ENCODE results near the gene SLC8A3. TPM values are rescaled to one million over a fixed set of nuclear protein-coding genes. Genes with fewer than 3 reads are reported as not detected.

SLC8A3 gene
- total and polyA plus RNA-seq, 10 of the 15 experiments (the other 5 are each of a cell fraction or from before 2014, with no cell fraction given), result 0.04 to 0.17 (median 0.13) TPM; not detected in 3

DNA sequence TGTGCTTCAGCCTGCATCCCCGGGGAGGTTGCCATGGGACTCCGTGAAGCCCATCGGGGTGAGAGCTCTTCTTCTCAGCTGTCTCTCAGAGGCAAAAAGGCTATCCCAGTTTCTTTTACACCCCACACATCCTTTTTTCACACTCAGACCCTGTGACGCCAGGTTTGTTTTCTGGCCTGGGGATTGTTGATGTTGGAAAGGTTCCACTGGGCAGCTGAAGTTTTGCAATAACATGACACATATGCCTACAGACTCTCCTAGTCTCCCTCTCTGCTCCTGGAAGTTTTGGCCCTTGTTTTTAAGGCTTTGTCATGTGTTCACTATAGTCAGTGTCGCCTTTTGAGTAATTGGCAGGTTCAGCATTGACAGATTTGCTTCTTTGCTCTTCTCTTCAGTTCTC lies 190.9 kb downstream of the SLC8A3 start:
- H3K36me3 ChIP-seq (ENCODE audit: control insufficient read depth in 2 of 2, insufficient read depth in 2 of 2, low read length in 1 of 2), result no peaks in the 10 kb centered on the region
- BruUV-seq (replicated peaks), result no TSS peak
- H3K4me2 ChIP-seq (ENCODE audit: control insufficient read depth, insufficient read depth), result no peak overlapping the region
- no peak for TF ChIP-seq KDM1A (IDR thresholded peaks at IDR 0.05; ENCODE audit: borderline replicate concordance)
- no peak for TF ChIP-seq RFX5 (IDR thresholded peaks at IDR 0.05; ENCODE audit: low read depth, low read length)
- TF ChIP-seq, protein P1, sequence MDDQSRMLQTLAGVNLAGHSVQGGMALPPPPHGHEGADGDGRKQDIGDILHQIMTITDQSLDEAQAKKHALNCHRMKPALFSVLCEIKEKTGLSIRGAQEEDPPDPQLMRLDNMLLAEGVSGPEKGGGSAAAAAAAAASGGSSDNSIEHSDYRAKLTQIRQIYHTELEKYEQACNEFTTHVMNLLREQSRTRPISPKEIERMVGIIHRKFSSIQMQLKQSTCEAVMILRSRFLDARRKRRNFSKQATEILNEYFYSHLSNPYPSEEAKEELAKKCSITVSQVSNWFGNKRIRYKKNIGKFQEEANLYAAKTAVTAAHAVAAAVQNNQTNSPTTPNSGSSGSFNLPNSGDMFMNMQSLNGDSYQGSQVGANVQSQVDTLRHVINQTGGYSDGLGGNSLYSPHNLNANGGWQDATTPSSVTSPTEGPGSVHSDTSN (IDR thresholded peaks at IDR 0.05; ENCODE audit: insufficient replicate concordance, low read depth, low read length), result no peak
- TF ChIP-seq, protein P2, sequence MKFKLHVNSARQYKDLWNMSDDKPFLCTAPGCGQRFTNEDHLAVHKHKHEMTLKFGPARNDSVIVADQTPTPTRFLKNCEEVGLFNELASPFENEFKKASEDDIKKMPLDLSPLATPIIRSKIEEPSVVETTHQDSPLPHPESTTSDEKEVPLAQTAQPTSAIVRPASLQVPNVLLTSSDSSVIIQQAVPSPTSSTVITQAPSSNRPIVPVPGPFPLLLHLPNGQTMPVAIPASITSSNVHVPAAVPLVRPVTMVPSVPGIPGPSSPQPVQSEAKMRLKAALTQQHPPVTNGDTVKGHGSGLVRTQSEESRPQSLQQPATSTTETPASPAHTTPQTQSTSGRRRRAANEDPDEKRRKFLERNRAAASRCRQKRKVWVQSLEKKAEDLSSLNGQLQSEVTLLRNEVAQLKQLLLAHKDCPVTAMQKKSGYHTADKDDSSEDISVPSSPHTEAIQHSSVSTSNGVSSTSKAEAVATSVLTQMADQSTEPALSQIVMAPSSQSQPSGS (IDR thresholded peaks at IDR 0.05; ENCODE audit: low read length), result no peak
- TF ChIP-seq CREM (IDR thresholded peaks at IDR 0.05; ENCODE audit: low read depth), result no peak
- TF ChIP-seq, protein P3, sequence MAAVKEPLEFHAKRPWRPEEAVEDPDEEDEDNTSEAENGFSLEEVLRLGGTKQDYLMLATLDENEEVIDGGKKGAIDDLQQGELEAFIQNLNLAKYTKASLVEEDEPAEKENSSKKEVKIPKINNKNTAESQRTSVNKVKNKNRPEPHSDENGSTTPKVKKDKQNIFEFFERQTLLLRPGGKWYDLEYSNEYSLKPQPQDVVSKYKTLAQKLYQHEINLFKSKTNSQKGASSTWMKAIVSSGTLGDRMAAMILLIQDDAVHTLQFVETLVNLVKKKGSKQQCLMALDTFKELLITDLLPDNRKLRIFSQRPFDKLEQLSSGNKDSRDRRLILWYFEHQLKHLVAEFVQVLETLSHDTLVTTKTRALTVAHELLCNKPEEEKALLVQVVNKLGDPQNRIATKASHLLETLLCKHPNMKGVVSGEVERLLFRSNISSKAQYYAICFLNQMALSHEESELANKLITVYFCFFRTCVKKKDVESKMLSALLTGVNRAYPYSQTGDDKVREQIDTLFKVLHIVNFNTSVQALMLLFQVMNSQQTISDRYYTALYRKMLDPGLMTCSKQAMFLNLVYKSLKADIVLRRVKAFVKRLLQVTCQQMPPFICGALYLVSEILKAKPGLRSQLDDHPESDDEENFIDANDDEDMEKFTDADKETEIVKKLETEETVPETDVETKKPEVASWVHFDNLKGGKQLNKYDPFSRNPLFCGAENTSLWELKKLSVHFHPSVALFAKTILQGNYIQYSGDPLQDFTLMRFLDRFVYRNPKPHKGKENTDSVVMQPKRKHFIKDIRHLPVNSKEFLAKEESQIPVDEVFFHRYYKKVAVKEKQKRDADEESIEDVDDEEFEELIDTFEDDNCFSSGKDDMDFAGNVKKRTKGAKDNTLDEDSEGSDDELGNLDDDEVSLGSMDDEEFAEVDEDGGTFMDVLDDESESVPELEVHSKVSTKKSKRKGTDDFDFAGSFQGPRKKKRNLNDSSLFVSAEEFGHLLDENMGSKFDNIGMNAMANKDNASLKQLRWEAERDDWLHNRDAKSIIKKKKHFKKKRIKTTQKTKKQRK (IDR thresholded peaks at IDR 0.05; ENCODE audit: low read depth, low read length), result no peak
- TF ChIP-seq, protein P4, sequence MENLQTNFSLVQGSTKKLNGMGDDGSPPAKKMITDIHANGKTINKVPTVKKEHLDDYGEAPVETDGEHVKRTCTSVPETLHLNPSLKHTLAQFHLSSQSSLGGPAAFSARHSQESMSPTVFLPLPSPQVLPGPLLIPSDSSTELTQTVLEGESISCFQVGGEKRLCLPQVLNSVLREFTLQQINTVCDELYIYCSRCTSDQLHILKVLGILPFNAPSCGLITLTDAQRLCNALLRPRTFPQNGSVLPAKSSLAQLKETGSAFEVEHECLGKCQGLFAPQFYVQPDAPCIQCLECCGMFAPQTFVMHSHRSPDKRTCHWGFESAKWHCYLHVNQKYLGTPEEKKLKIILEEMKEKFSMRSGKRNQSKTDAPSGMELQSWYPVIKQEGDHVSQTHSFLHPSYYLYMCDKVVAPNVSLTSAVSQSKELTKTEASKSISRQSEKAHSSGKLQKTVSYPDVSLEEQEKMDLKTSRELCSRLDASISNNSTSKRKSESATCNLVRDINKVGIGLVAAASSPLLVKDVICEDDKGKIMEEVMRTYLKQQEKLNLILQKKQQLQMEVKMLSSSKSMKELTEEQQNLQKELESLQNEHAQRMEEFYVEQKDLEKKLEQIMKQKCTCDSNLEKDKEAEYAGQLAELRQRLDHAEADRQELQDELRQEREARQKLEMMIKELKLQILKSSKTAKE (IDR thresholded peaks at IDR 0.05; ENCODE audit: low read depth, poor library complexity, severe bottlenecking), result no peak
- no peak for TF ChIP-seq RUNX3 (IDR thresholded peaks at IDR 0.05; ENCODE audit: low read length)
- TF ChIP-seq, protein P5, sequence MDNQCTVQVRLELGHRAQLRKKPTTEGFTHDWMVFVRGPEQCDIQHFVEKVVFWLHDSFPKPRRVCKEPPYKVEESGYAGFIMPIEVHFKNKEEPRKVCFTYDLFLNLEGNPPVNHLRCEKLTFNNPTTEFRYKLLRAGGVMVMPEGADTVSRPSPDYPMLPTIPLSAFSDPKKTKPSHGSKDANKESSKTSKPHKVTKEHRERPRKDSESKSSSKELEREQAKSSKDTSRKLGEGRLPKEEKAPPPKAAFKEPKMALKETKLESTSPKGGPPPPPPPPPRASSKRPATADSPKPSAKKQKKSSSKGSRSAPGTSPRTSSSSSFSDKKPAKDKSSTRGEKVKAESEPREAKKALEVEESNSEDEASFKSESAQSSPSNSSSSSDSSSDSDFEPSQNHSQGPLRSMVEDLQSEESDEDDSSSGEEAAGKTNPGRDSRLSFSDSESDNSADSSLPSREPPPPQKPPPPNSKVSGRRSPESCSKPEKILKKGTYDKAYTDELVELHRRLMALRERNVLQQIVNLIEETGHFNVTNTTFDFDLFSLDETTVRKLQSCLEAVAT (IDR thresholded peaks at IDR 0.05), result no peak
- no peak for TF ChIP-seq CBX5 (IDR thresholded peaks at IDR 0.05; ENCODE audit: low read depth)
- no peak for TF ChIP-seq CBX3 (IDR thresholded peaks at IDR 0.05; ENCODE audit: borderline replicate concordance, low read depth)
- TF ChIP-seq ZNF622 (IDR thresholded peaks at IDR 0.05), result no peak
- ChIA-PET POLR2A (no interaction called here), RAD21 (ENCODE audit: unreplicated experiment) (no interaction called here), CTCF (interaction anchor here (0.5 to 1.4 kb wide), 2 partner anchors 15 to 88 kb away, joined by 3 to 4 read pairs; no protein-coding TSS in a partner anchor), SMC1A (ENCODE audit: uncharacterized antibody, unreplicated experiment) (interaction anchor here (0.6 kb wide), 1 partner anchor 143 kb away, joined by 3 read pairs; no protein-coding TSS in a partner anchor)
- WGBS (ENCODE audit: insufficient coverage, insufficient replicate concordance, low lambda C conversion rate, missing lambda C conversion rate), result 57% methylated on average over 5 of the region's 5 CpGs
- H3K27ac ChIP-seq (ENCODE audit: control insufficient read depth, insufficient read depth), result no peak overlapping the region
- no peak overlapping the region for H2AFZ ChIP-seq (ENCODE audit: control insufficient read depth, low read depth, low read length)
- no peaks in the 10 kb centered on the region for H3K9me3 ChIP-seq (replicated peaks; ENCODE audit: control insufficient read depth, insufficient read depth, low read length)
- H3K4me1 ChIP-seq (ENCODE audit: control insufficient read depth, insufficient read depth, low read length), result peaks cover 11% of the 10 kb centered on the region
- DNase-seq (ENCODE audit: low read depth, low spot score), result no peak
- no peaks in the 10 kb centered on the region for H3K79me2 ChIP-seq (ENCODE audit: control insufficient read depth, insufficient read depth, low read length)
- no peak for FAIRE-seq
- no peaks in the 10 kb centered on the region for H3K27me3 ChIP-seq (replicated peaks in 1 of 2; ENCODE audit: control insufficient read depth in 2 of 2, insufficient read depth in 2 of 2, low read length in 1 of 2)
- in situ Hi-C loops (cut with MboI) (no loop called here), intact Hi-C loops (cut with micrococcal nuclease; ENCODE audit: unreplicated experiment) (no loop called here)
- ATAC-seq, result no peak
- H3K4me3 ChIP-seq, result no peak overlapping the region
- no peaks in the 10 kb centered on the region for H4K20me1 ChIP-seq (ENCODE audit: control insufficient read depth, insufficient read depth)
- H3K9ac ChIP-seq (ENCODE audit: control insufficient read depth, insufficient read depth, low read length), result no peak overlapping the region
